Panc1 (cell line): ENCODE results near the gene GGT6. TPM values are rescaled to one million over a fixed set of nuclear protein-coding genes. Genes with fewer than 3 reads are reported as not detected.

Experiments used
- ATAC-seq: fragments of 200-7000 bp; cut with Tn5 transposase; 2 replicates; pipeline ENCODE4 v1.9.1; 2020; ENCODE audit warnings: mild to moderate bottlenecking, moderate library complexity
- BruUV-seq: library from RNA; stranded (reverse); fragments of 400-500 nt; replicated peaks from 2 replicates; lab custom pipeline; 2021; lab: Mats Ljungman, UMichigan
- CTCF ChIA-PET: fragments of 300-600 bp; sonication (Branson Sonifier 250); formaldehyde crosslinking; loops from one replicate; lab custom pipeline; 2022; ENCODE audit warnings: antibody characterized with exemption; lab: Charles Lee
- POLR2A ChIA-PET: fragments of 300-600 bp; sonication (Branson Sonifier 250); formaldehyde crosslinking; loops from one replicate; lab custom pipeline; 2022; ENCODE audit warnings: antibody characterized with exemption; lab: Charles Lee
- DNase-seq: peaks from one replicate; pipeline ENCODE4 v3.0.0-alpha.2; 2010; ENCODE audit warnings: low read depth, low spot score
- H3K27ac ChIP-seq: 2 replicates; pipeline ENCODE4 v1.5.1; 2011; ENCODE audit warnings: mild to moderate bottlenecking, low read length, inconsistent platforms
- H3K27me3 ChIP-seq: fragments of 200-500 bp; sonication (Bioruptor generic); 2 replicates; pipeline ENCODE4 v1.6.0; 2014; ENCODE audit warnings: low read length, inconsistent platforms; ENCODE audit not compliant: control insufficient read depth, insufficient read depth
- H3K36me3 ChIP-seq: fragments of 200-500 bp; sonication (Bioruptor generic); 2 replicates; pipeline ENCODE4 v1.5.1; 2014; ENCODE audit warnings: inconsistent platforms, mild to moderate bottlenecking, low read length, moderate library complexity; ENCODE audit not compliant: control insufficient read depth, insufficient read depth
- H3K4me1 ChIP-seq: 2 replicates; pipeline ENCODE4 v1.5.1; 2011; ENCODE audit warnings: inconsistent platforms, mild to moderate bottlenecking, low read length, moderate library complexity; ENCODE audit not compliant: control insufficient read depth, insufficient read depth
- H3K4me3 ChIP-seq, 2 experiments: 2 replicates each; pipeline ENCODE4 v1.5.1; 2011 to 2012; ENCODE audit warnings: low read depth in 2 of 2, low read length in 2 of 2, mild to moderate bottlenecking in 2 of 2, inconsistent platforms in 1 of 2, moderate library complexity in 1 of 2
- H3K9me3 ChIP-seq: fragments of 200-500 bp; sonication (Bioruptor generic); 2 replicates; pipeline ENCODE4 v1.5.1; 2014; ENCODE audit warnings: low read depth, mild to moderate bottlenecking, inconsistent platforms, low read length, moderate library complexity; ENCODE audit not compliant: control insufficient read depth, insufficient read depth
- CTCF ChIP-seq: fragments of 450-650 bp; IDR thresholded peaks from 2 replicates; pipeline ENCODE4 v1.5.1; 2017; ENCODE audit warnings: mild to moderate bottlenecking
- POLR2AphosphoS5 ChIP-seq: IDR thresholded peaks from 2 replicates; pipeline ENCODE4 v1.6.1; 2012; ENCODE audit warnings: mild to moderate bottlenecking, low read depth, low read length, moderate library complexity
- REST ChIP-seq, 2 experiments: IDR thresholded peaks; 2 replicates each; pipeline ENCODE4 v1.6.1; 2011 to 2012; ENCODE audit warnings: low read depth in 2 of 2, control low read depth in 1 of 2, low read length in 1 of 2, mild to moderate bottlenecking in 1 of 2, moderate library complexity in 1 of 2; ENCODE audit not compliant: insufficient read depth in 1 of 2
- SIN3A ChIP-seq: IDR thresholded peaks from 2 replicates; pipeline ENCODE4 v1.6.1; 2012; ENCODE audit warnings: low read depth, mild to moderate bottlenecking, low read length, moderate library complexity, borderline replicate concordance; ENCODE audit not compliant: insufficient read depth
- TCF7L2 ChIP-seq: IDR thresholded peaks from 2 replicates; pipeline ENCODE4 v1.6.1; 2011; ENCODE audit warnings: mild to moderate bottlenecking, low read depth, low read length, inconsistent platforms
- in situ Hi-C: cut with HindIII; loops from 2 replicates; pipeline ENCODE4 v1.10.0; 2016; ENCODE audit warnings: low sequenced_read_pairs, low pct_unique_long_range_greater_than_20kb
- intact Hi-C: fragments of 100-400 bp; cut with micrococcal nuclease; formaldehyde crosslinking; loops from one replicate; pipeline ENCODE4 v1.10.0; 2022; ENCODE audit not compliant: unreplicated experiment
- total RNA-seq: library from RNA; stranded (reverse); gene quantifications from one replicate; pipeline ENCODE4 v1.2.1, GENCODE V29; 2021; ENCODE audit not compliant: unreplicated experiment

GGT6 gene
- total RNA-seq, 1 experiment from 2014 or later: not detected

GRCh38 chr17:4534928-4535666 lies 25.3 kb downstream of the GGT6 start:
- Histone ChIP-seq H3K9me3 (no peaks in the 10 kb centered on the region), H3K27me3 (no peaks in the 10 kb centered on the region), H3K27ac (no peak overlapping the region), H3K4me3 (no peak overlapping the region), H3K36me3 (peaks cover 3% of the 10 kb centered on the region; the same call in 1 of the 2 replicates), H3K4me1 (peaks cover 31% of the 10 kb centered on the region)
- CTCF ChIA-PET: no interaction called here
- ATAC-seq (no peak), DNase-seq (no peak)
- intact Hi-C loops: no loop called here
- POLR2A ChIA-PET: interaction anchor here (0.6 kb wide), 1 partner anchor 111 kb away, joined by 5 read pairs; no protein-coding TSS in a partner anchor
- in situ Hi-C loops: no loop called here
- BruUV-seq: no TSS peak
- TF ChIP-seq POLR2AphosphoS5: no peak
- no peak for TF ChIP-seq REST (IDR thresholded peaks at IDR 0.05; ENCODE audit: insufficient read depth in 1 of 2, low read depth in 2 of 2, low read length in 1 of 2)
- no peak for TF ChIP-seq SIN3A
- TF ChIP-seq CTCF: no peak
- no peak for TF ChIP-seq TCF7L2

DNA sequence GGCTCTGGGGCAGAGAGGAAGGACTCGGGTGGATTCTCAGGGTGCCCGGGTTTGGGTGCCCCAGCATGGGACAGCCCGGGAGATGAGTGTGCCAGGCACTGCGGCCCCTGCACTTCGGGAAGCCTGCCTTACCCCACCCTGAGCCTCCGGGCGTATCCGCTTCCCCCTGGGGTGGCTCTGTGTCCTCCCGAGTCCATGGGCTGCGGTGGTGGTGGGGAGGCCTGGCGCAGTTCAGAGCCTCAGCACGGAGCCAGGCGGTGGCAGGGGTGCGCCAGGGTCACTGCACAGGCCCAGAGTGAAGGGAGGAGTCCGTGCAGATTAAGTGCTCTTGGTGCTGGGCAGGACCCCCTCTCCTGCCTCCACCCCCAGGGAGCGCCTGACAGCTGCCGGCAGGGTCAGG lies 25.9 kb downstream of the GGT6 start:
- intact Hi-C loops: no loop called here
- POLR2A ChIA-PET: no interaction called here
- 0 out of 2 replicates have a peak overlapping the region, but pooled peaks have one; percentile 12 for H3K27ac ChIP-seq

More for the DNA sequence above, 25.9 kb downstream of the GGT6 start:
- H3K4me1 ChIP-seq: peaks cover 31% of the 10 kb centered on the region
- H3K9me3 ChIP-seq: no peaks in the 10 kb centered on the region
- in situ Hi-C loops: no loop called here
- ATAC-seq (peak; percentile 8), DNase-seq (no peak)
- no TSS peak for BruUV-seq
- CTCF ChIA-PET: no interaction called here
- H3K36me3 ChIP-seq: no peaks in the 10 kb centered on the region; the same call in 1 of the 2 replicates
- no peaks in the 10 kb centered on the region for H3K27me3 ChIP-seq
- TF ChIP-seq SIN3A: no peak
- no peak for TF ChIP-seq REST (IDR thresholded peaks at IDR 0.05; ENCODE audit: insufficient read depth in 1 of 2, low read depth in 2 of 2, low read length in 1 of 2)
- no peak for TF ChIP-seq POLR2AphosphoS5
- TF ChIP-seq CTCF: no peak
- TF ChIP-seq TCF7L2: no peak
- H3K4me3 ChIP-seq: no peak overlapping the region
